GM18498 (cell line): Measurements from ENCODE around the gene C14orf180.
"Not testable (repeated sequence)": the region's sequence is repeated elsewhere in the genome, so short reads cannot be mapped to it uniquely, and the experiment has no call there.

ENCODE experiments used
- ATAC-seq: cut with Tn5 transposase; IDR thresholded peaks from one replicate; pipeline ENCODE4 v1.9.1; 2021; ENCODE audit warnings: mild to moderate bottlenecking, moderate library complexity; ENCODE audit not compliant: unreplicated experiment

C14orf180 gene

DNA sequence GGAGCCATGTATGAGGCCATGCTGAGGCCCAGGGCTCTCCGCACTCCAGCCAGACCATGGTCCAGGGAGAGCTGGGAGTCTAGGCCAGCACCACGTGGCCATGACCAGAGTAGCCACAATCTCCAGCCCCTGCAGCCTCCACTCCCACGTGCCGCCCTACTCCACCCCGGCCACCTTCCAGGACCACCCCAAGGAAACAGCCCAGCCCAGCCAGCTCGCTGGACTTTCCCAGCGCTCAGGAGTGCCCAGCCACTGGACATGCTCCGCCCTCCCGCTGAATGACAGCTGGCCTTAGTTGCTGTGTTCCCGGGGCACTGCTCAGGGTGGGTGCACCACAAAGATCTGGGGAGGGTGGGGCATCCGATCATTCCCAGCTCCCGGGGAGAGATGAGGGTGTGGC is 2.1 kb upstream of the C14orf180 start:
- ATAC-seq: no peak

DNA sequence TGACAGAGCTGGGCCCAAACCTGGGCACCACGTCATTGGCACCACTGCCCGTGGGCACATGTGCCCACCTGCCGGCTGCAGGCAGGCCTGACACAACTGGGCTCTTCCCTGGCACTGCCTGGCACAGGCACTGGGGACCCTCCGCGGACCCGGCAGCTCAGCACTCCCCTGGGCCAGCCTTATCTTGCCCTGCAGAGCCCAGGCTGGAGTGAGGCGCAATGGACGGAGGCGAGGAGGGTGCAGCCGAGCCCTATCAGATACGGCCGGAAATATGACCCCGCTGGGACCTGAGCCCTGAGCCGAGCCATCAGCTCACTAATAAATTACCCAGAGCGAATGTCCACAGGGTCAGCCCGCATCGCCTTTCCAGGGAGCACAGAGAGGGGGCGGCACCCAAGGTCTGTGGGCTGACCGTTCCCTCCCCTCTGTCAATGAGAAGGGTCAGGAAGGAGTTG is 1.7 kb upstream of the C14orf180 start:
- no peak for ATAC-seq

DNA sequence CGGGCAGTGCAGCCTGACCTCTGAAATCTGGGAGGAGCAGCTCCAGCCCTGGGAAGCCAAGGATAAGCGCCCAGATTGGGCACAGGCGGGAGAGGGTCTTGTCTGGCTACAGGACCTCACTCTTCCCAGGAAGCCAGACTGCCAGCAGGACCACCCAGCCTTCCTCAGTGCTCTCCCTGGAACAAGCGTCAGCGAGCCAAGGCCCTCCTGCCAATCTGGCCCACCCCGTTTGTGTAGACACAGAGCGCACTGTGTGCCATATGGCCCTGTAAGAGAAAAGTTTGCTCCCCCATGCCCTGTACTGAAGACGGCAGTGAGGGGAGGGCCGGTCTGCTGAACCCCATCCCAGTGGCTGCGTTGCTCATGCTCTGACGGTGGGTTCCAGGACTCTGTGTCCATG is 1.2 kb upstream of the C14orf180 start:
- no peak for ATAC-seq

DNA sequence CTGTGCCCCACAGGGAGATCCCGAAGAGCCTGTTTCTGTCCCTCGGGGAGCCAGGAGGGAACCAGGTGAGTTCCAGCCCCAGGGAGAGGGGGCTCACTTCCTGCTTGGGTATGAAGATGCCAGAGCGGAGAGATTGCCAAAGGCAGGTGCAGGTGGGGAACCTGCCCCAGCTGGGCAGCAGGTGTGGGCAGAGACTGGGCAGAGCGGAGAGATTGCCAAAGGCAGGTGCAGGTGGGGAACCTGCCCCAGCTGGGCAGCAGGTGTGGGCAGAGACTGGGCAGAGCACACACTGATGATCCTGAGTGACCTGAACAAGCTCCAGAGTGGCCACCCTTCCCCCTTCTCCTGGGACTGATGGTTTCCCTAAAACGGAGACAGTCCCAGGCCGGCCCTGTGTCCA is 375 bp downstream of the C14orf180 start:
- ATAC-seq: not testable (repeated sequence)

- ATAC-seq: no peak
Observed at GRCh38 chr14:104580961-104581360, 1.4 kb downstream of the C14orf180 start.

DNA sequence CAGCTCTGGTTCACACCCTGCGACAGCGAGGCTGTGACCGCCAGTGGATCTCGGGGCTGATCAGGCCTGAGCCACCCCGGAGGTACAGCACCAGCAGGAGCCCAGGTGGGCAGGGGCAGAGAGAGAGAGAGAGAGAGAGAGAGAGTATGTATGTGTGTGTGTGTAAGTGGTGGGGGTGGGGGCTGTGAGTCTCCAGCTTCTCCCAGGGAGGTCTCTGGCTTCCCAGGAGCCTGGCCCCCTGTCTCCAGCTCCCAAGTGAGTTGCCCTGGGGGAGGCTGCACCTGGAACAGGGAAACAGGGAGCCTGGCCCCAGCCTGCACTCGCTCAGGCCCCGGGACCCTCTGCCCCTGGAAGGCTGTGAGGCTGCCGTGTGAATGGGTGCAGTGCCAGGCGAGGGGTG is 2.0 kb downstream of the C14orf180 start:
- no peak for ATAC-seq

GRCh38 chr14:104582005-104582404 is 2.4 kb downstream of the C14orf180 start:
- no peak for ATAC-seq

- no peak for ATAC-seq
Observed at GRCh38 chr14:104582662-104583061, 3.1 kb downstream of the C14orf180 start.

DNA sequence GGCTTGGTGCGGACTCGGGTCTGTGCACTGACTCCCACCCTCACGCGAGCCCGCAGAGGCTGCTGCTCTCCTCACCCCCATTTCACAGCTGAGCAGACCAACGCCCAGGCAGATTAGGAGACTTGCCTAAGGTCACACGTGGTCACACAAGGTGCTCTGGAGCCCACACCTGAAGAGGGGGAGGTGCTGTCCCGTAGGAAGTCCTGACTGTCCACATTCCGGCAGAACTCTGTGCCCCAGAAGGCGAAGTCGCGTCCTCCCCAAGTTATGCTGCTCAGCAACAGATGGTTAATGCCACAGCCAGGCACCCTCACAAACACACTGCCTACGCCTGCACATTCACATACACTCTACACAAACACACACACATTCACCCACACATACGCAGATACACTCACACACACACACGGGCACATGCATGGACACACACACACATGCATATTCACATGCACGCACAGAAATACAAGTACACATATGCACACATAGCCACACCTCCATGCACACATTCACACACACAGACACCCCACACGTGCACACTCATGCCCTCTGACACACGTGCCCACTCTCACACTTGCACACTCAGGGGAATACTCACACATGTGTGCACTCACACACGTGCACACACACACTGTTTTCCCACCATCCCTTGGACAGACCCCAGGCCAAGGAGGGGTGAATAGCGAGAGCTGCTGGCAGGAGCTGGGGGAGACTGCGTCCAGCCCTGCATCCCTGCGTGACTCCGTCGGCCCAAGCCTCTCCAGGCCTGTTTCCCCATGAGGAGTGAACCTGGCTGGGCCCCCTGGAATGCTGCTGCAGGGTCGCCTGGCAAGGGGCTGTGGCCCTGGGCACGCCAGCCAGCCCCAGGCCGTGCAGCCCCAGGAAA is 4.1 kb downstream of the C14orf180 start:
- no peak for ATAC-seq

GRCh38 chr14:104584557-104584956 is 5.0 kb downstream of the C14orf180 start:
- ATAC-seq: no peak

GRCh38 chr14:104585966-104586697 is 6.6 kb downstream of the C14orf180 start:
- ATAC-seq: no peak

- no peak for ATAC-seq
Observed at GRCh38 chr14:104586832-104587620, 7.5 kb downstream of the C14orf180 start.

GRCh38 chr14:104587641-104588040 is 8.1 kb downstream of the C14orf180 start:
- no peak for ATAC-seq

DNA sequence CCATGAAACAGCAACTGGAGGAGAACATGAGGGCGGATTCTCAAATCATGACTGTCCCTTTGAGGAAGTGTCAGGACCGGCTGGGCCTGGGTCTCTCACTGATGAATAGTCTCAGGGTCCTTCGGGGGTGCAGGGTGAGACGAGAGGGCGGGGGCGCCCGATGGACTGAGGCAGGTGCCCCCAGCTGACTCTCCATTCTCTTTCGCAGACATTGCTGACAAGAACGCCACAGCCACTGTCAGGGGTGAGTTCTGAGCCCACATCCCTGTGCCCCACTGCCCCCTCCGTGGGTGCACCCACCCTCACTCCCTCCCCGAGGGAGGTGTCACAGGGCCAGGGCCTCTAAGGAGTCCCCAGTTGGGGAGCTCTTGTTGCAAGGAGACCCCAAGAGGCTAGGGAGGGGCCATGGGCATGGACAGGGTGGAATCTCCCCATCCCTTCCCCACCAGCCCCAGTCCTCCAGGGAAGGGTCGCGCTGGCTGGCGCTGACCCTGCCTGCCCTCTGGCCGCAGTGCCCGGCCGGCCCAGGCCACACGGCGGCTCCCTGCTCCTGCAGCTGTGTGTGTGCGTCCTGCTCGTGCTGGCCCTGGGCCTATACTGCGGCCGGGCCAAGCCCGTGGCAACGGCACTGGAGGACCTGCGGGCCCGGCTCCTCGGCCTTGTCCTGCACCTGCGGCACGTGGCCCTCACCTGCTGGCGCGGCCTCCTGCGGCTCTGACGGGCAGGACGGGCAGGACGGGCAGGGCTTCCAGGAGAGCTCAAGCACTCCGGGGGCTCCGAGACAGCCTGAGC is 8.7 kb downstream of the C14orf180 start:
- ATAC-seq: no peak

GRCh38 chr14:104589338-104590195 is 10.0 kb downstream of the C14orf180 start:
- ATAC-seq: no peak

GRCh38 chr14:104590240-104590965 is 10.8 kb downstream of the C14orf180 start:
- no peak for ATAC-seq

- no peak for ATAC-seq
Observed at GRCh38 chr14:104591031-104591430, 11.5 kb downstream of the C14orf180 start.

DNA sequence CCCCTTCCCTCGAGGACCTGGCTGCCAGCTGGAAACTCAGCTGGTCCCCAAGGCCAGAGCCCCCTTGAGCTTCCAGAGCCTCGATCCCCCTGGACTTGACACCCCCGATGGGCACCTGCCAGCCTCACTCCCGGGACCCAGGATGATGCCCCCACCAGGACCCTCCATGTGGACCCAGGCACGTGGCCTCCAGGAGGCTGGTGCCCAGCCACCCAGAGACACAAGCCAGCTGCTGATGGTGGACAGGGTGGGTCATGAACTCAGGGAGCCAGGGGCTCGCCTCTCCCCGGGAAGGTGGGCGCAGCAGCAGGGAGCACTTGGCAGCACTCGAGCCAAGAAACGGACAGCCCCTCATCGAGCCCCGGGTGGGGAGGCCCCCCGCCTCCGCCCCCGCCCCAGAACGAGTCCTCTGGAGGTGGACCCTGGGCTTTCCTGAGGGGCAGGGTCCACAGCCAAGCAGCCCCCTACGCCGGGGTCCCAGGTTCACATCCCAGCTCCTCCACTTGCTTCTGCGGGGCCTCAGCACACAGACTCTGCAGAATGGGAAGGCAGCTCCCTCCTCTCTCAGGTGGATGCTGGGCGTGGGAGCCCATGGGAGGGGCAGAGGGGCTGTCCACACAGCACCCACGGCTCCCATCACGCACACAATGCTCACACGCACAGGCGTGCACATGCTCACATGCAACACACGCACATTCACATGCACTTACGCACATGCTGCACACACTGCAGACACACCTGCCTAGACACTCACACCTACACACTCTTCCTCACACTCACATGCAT is 12.1 kb downstream of the C14orf180 start:
- ATAC-seq: no peak
